HEK293 (cell line): ENCODE results near the gene WDPCP.

Experiments
- CTCF ChIA-PET: fragments of 350-600 bp; formaldehyde crosslinking; extraction: SDS; loops from one replicate; lab custom pipeline; 2021; ENCODE audit warnings: antibody characterized with exemption; lab: Yijun Ruan, JAX
- POLR2A ChIA-PET: fragments of 300-600 bp; formaldehyde crosslinking; extraction: SDS; loops from one replicate; lab custom pipeline; 2020; ENCODE audit warnings: antibody characterized with exemption, inconsistent platforms; lab: Yijun Ruan, JAX
- H3K27ac ChIP-seq: fragments of 200-500 bp; sonication (Bioruptor generic); 2 replicates; pipeline ENCODE4 v1.5.1; 2014; ENCODE audit warnings: low read depth, low read length, control low read depth, inconsistent platforms; ENCODE audit errors: extremely low read depth
- H3K36me3 ChIP-seq, 2 experiments: fragments of 200-500 bp in 1 of 2; sonication (Bioruptor generic) in 1 of 2; 1 replicate in 1 of 2; 2 replicates in 1 of 2; pipeline ENCODE4 v1.5.1; 2014 to 2017; ENCODE audit warnings: inconsistent platforms in 2 of 2, low read length in 2 of 2; ENCODE audit not compliant: control insufficient read depth in 2 of 2, insufficient read depth in 1 of 2
- H3K4me1 ChIP-seq: fragments of 200-500 bp; sonication (Bioruptor generic); 2 replicates; pipeline ENCODE4 v1.5.1; 2014; ENCODE audit warnings: mild to moderate bottlenecking, low read length, inconsistent platforms; ENCODE audit not compliant: control insufficient read depth, insufficient read depth
- H3K4me3 ChIP-seq: 2 replicates; pipeline ENCODE4 v1.5.1; 2011; ENCODE audit warnings: low read depth, mild to moderate bottlenecking, control low read depth, low read length, moderate library complexity
- H3K9me3 ChIP-seq: fragments of 200-500 bp; sonication (Bioruptor generic); 2 replicates; pipeline ENCODE4 v1.5.1; 2014; ENCODE audit warnings: low read depth, low read length, inconsistent platforms; ENCODE audit not compliant: control insufficient read depth, insufficient read depth
- GLI4 ChIP-seq: fragments of 450-650 bp; formaldehyde crosslinking; IDR thresholded peaks from 2 replicates; pipeline ENCODE4 v1.5.1; 2016; ENCODE audit warnings: missing biosample characterization, missing genetic modification characterization
- KLF10 ChIP-seq: fragments of 450-650 bp; IDR thresholded peaks from 2 replicates; pipeline ENCODE4 v1.5.1; 2018; ENCODE audit warnings: missing biosample characterization, mild to moderate bottlenecking, missing genetic modification characterization
- TCF7L2 ChIP-seq: IDR thresholded peaks from 2 replicates; pipeline ENCODE4 v1.6.1; 2011; ENCODE audit warnings: low read depth, mild to moderate bottlenecking, inconsistent platforms, low read length, moderate library complexity, borderline replicate concordance
- ZFP37 ChIP-seq: fragments of 450-650 bp; formaldehyde crosslinking; IDR thresholded peaks from 2 replicates; pipeline ENCODE4 v1.5.1; 2016; ENCODE audit warnings: missing biosample characterization, missing genetic modification characterization
- ZNF114 ChIP-seq: fragments of 450-650 bp; formaldehyde crosslinking; IDR thresholded peaks from 2 replicates; pipeline ENCODE4 v1.5.0; 2017; ENCODE audit warnings: missing biosample characterization, missing genetic modification characterization
- ZNF214 ChIP-seq: fragments of 450-650 bp; formaldehyde crosslinking; IDR thresholded peaks from 2 replicates; pipeline ENCODE4 v1.5.1; 2017; ENCODE audit warnings: missing biosample characterization, mild to moderate bottlenecking, missing genetic modification characterization, borderline replicate concordance
- ZNF266 ChIP-seq: fragments of 450-650 bp; formaldehyde crosslinking; IDR thresholded peaks from 2 replicates; pipeline ENCODE4 v1.5.1; 2016; ENCODE audit warnings: missing biosample characterization, missing genetic modification characterization, low read depth
- ZNF274 ChIP-seq, 2 experiments: fragments of 200-500 bp in 1 of 2; fragments of 450-650 bp in 1 of 2; sonication (Bioruptor generic) in 1 of 2; formaldehyde crosslinking in 1 of 2; IDR thresholded peaks; 2 replicates each; pipeline versions ENCODE4 v1.5.1 to v1.6.1; 2014 to 2016; ENCODE audit warnings: borderline replicate concordance in 1 of 2, inconsistent platforms in 1 of 2, low read length in 1 of 2, missing biosample characterization in 1 of 2, missing genetic modification characterization in 1 of 2
- ZNF354C ChIP-seq: fragments of 450-650 bp; formaldehyde crosslinking; IDR thresholded peaks from 2 replicates; pipeline ENCODE4 v1.5.1; 2016; ENCODE audit warnings: missing biosample characterization, missing genetic modification characterization, low read depth, borderline replicate concordance
- ZNF514 ChIP-seq: fragments of 450-650 bp; formaldehyde crosslinking; IDR thresholded peaks from 2 replicates; pipeline ENCODE4 v1.5.1; 2016; ENCODE audit warnings: missing biosample characterization, missing genetic modification characterization
- ZNF544 ChIP-seq: fragments of 450-650 bp; formaldehyde crosslinking; IDR thresholded peaks from 2 replicates; pipeline ENCODE4 v1.5.0; 2017; ENCODE audit warnings: missing biosample characterization, missing genetic modification characterization
- ZNF621 ChIP-seq: fragments of 450-650 bp; formaldehyde crosslinking; IDR thresholded peaks from 2 replicates; pipeline ENCODE4 v1.5.1; 2017; ENCODE audit warnings: missing biosample characterization, missing genetic modification characterization
- ZNF707 ChIP-seq: fragments of 450-650 bp; formaldehyde crosslinking; IDR thresholded peaks from 2 replicates; pipeline ENCODE4 v1.5.1; 2016; ENCODE audit warnings: missing biosample characterization, missing genetic modification characterization
- ZNF777 ChIP-seq: fragments of 450-650 bp; formaldehyde crosslinking; IDR thresholded peaks from 2 replicates; pipeline ENCODE4 v1.5.1; 2017; ENCODE audit warnings: missing biosample characterization, missing genetic modification characterization, borderline replicate concordance
- ZNF792 ChIP-seq: fragments of 450-650 bp; formaldehyde crosslinking; IDR thresholded peaks from 2 replicates; pipeline ENCODE4 v1.5.1; 2016; ENCODE audit warnings: missing biosample characterization, missing genetic modification characterization
- TF ChIP-seq, protein P1 (sequence below): fragments of 450-650 bp; formaldehyde crosslinking; IDR thresholded peaks from 2 replicates; pipeline ENCODE4 v1.5.1; 2016; ENCODE audit warnings: missing biosample characterization, missing genetic modification characterization
- TF ChIP-seq, protein P2 (sequence below): fragments of 450-650 bp; formaldehyde crosslinking; IDR thresholded peaks from 2 replicates; pipeline ENCODE4 v1.5.1; 2016; ENCODE audit warnings: missing biosample characterization, missing genetic modification characterization, borderline replicate concordance
- TF ChIP-seq, protein P3 (sequence below): fragments of 450-650 bp; formaldehyde crosslinking; IDR thresholded peaks from 2 replicates; pipeline ENCODE4 v1.5.1; 2017; ENCODE audit warnings: missing biosample characterization, missing genetic modification characterization

The WDPCP gene

DNA sequence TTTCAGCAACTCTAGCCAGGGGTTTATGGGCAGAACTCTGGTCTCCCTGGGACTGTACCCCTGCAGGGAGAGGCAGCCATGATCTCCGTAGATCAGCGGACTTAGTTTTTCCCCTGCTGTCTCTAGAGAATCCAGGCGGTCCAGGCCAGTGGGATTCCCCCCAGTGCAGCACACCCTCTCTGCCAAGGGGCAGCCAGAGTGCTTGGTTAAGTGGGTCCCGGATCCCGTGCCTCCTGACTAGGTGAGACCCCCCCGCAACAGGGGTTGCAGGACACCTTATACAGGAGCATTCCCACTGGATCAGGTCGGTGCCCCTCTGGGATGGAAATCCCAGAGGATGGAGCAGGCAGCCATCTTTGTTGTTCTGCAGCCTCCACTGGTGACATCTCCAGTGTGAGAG is 33.0 kb downstream of the WDPCP start:
- Histone ChIP-seq H3K36me3 (no peaks in the 10 kb centered on the region), H3K4me3 (no peak overlapping the region), H3K27ac (no peak overlapping the region), H3K9me3 (no peaks in the 10 kb centered on the region), H3K4me1 (no peaks in the 10 kb centered on the region)
- CTCF ChIA-PET = interaction anchor here (0.6 kb wide), 1 partner anchor 242 kb away, joined by 3 read pairs; no protein-coding TSS in a partner anchor
- POLR2A ChIA-PET = no interaction called here
- no peak for TF ChIP-seq ZNF777 (tag by site-specific recombination)
- TF ChIP-seq ZNF792 = no peak
- TF ChIP-seq, protein P1, sequence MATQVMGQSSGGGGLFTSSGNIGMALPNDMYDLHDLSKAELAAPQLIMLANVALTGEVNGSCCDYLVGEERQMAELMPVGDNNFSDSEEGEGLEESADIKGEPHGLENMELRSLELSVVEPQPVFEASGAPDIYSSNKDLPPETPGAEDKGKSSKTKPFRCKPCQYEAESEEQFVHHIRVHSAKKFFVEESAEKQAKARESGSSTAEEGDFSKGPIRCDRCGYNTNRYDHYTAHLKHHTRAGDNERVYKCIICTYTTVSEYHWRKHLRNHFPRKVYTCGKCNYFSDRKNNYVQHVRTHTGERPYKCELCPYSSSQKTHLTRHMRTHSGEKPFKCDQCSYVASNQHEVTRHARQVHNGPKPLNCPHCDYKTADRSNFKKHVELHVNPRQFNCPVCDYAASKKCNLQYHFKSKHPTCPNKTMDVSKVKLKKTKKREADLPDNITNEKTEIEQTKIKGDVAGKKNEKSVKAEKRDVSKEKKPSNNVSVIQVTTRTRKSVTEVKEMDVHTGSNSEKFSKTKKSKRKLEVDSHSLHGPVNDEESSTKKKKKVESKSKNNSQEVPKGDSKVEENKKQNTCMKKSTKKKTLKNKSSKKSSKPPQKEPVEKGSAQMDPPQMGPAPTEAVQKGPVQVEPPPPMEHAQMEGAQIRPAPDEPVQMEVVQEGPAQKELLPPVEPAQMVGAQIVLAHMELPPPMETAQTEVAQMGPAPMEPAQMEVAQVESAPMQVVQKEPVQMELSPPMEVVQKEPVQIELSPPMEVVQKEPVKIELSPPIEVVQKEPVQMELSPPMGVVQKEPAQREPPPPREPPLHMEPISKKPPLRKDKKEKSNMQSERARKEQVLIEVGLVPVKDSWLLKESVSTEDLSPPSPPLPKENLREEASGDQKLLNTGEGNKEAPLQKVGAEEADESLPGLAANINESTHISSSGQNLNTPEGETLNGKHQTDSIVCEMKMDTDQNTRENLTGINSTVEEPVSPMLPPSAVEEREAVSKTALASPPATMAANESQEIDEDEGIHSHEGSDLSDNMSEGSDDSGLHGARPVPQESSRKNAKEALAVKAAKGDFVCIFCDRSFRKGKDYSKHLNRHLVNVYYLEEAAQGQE (tag by site-specific recombination) = no peak
- TF ChIP-seq KLF10 (tag by site-specific recombination) = no peak
- TF ChIP-seq ZNF514 (tag by site-specific recombination) = no peak
- TF ChIP-seq ZNF266 (tag by site-specific recombination) = no peak
- no peak for TF ChIP-seq ZNF274 (IDR thresholded peaks at IDR 0.05; ENCODE audit: low read length)
- no peak for TF ChIP-seq ZNF274 (tag by site-specific recombination; IDR thresholded peaks at IDR 0.05; ENCODE audit: borderline replicate concordance)
- TF ChIP-seq ZFP37 (tag by site-specific recombination) = no peak
- TF ChIP-seq, protein P2, sequence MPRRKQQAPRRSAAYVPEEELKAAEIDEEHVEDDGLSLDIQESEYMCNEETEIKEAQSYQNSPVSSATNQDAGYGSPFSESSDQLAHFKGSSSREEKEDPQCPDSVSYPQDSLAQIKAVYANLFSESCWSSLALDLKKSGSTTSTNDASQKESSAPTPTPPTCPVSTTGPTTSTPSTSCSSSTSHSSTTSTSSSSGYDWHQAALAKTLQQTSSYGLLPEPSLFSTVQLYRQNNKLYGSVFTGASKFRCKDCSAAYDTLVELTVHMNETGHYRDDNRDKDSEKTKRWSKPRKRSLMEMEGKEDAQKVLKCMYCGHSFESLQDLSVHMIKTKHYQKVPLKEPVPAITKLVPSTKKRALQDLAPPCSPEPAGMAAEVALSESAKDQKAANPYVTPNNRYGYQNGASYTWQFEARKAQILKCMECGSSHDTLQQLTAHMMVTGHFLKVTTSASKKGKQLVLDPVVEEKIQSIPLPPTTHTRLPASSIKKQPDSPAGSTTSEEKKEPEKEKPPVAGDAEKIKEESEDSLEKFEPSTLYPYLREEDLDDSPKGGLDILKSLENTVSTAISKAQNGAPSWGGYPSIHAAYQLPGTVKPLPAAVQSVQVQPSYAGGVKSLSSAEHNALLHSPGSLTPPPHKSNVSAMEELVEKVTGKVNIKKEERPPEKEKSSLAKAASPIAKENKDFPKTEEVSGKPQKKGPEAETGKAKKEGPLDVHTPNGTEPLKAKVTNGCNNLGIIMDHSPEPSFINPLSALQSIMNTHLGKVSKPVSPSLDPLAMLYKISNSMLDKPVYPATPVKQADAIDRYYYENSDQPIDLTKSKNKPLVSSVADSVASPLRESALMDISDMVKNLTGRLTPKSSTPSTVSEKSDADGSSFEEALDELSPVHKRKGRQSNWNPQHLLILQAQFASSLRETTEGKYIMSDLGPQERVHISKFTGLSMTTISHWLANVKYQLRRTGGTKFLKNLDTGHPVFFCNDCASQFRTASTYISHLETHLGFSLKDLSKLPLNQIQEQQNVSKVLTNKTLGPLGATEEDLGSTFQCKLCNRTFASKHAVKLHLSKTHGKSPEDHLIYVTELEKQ (tag by site-specific recombination) = no peak
- TF ChIP-seq ZNF621 (tag by site-specific recombination) = no peak
- no peak for TF ChIP-seq GLI4 (tag by site-specific recombination)
- TF ChIP-seq ZNF544 (tag by site-specific recombination) = no peak
- TF ChIP-seq, protein P3, sequence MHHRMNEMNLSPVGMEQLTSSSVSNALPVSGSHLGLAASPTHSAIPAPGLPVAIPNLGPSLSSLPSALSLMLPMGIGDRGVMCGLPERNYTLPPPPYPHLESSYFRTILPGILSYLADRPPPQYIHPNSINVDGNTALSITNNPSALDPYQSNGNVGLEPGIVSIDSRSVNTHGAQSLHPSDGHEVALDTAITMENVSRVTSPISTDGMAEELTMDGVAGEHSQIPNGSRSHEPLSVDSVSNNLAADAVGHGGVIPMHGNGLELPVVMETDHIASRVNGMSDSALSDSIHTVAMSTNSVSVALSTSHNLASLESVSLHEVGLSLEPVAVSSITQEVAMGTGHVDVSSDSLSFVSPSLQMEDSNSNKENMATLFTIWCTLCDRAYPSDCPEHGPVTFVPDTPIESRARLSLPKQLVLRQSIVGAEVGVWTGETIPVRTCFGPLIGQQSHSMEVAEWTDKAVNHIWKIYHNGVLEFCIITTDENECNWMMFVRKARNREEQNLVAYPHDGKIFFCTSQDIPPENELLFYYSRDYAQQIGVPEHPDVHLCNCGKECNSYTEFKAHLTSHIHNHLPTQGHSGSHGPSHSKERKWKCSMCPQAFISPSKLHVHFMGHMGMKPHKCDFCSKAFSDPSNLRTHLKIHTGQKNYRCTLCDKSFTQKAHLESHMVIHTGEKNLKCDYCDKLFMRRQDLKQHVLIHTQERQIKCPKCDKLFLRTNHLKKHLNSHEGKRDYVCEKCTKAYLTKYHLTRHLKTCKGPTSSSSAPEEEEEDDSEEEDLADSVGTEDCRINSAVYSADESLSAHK = no peak
- TF ChIP-seq ZNF707 (tag by site-specific recombination) = no peak
- TF ChIP-seq ZNF354C (tag by site-specific recombination) = no peak

DNA sequence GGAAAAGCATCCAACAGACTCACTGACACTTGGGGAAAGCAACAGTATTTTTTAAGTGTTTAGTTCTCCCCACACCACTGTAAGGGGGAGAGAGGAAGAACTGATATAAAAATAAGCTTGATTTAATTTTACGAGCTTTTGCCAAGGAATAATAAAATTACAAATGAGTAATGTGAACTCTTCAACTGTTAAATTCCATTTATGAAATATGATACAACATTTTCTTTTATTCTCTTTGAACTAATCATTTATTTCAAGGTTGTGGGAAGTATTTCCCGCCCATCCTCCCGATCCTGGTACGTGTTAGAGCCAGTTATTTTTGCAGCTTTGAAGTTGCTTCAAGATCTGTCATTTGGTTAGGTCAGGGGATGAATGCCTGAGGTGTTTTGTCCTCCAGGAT is 35.2 kb downstream of the WDPCP start:
- no peak overlapping the region for H3K27ac ChIP-seq
- TF ChIP-seq ZNF214 (tag by site-specific recombination) = no peak
- no peak for TF ChIP-seq TCF7L2
- TF ChIP-seq ZNF114 (tag by site-specific recombination) = no peak
- no peaks in the 10 kb centered on the region for H3K4me1 ChIP-seq
- ChIA-PET POLR2A (no interaction called here), CTCF (no interaction called here)
- H3K36me3 ChIP-seq = no peaks in the 10 kb centered on the region
- H3K9me3 ChIP-seq = no peaks in the 10 kb centered on the region
- no peak overlapping the region for H3K4me3 ChIP-seq
